ENCODE measurements around the gene WWC1.
A peak's percentile ranks its signal among the peaks of the same experiment; 100 is the strongest.

Gene WWC1

DNA sequence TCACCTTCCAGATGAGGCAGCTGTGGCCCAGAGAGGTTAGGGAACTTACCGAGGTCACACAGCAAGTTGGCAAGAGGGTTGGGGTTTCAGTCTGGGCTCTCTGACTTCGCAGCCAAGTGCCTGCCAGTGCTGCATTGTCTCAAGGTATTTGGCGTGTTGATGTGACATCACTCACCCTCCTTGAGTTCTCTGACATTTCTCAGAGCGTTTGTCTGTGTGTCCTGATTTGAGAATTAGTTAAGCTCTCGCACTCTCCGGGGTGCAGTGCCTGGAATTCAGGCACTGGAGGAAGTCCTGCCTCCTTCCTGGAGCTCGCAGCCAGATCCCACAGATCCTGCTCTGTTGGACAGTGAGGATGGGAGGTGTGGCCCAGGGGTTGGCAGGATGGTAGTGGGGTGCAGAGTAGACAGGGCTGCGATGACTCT lies 25.7 kb downstream of the WWC1 start:
- Histone ChIP-seq H3K4me1 (ENCODE audit: control insufficient read depth in 1 of 2, insufficient read depth in 2 of 2, low read length in 2 of 2) (peaks cover 46 to 52% of the 10 kb centered on the region in 2 donors), H3K9ac (ENCODE audit: low read depth in 1 of 2, low read length in 2 of 2) (no peak overlapping the region), H3K27me3 (ENCODE audit: control insufficient read depth in 1 of 2, insufficient read depth in 2 of 2, low read length in 2 of 2) (no peaks in the 10 kb centered on the region), H3K9me3 (ENCODE audit: control insufficient read depth in 1 of 2, low read length in 2 of 2) (no peaks in the 10 kb centered on the region), H3K36me3 (ENCODE audit: control insufficient read depth in 1 of 2, insufficient read depth in 2 of 2, low read length in 2 of 2) (no peaks in the 10 kb centered on the region), H3K4me3 (ENCODE audit: low read depth in 1 of 2, low read length in 2 of 2) (no peak overlapping the region), H3K27ac (ENCODE audit: low read depth, low read length) (peak overlapping the region; percentile 6)

DNA sequence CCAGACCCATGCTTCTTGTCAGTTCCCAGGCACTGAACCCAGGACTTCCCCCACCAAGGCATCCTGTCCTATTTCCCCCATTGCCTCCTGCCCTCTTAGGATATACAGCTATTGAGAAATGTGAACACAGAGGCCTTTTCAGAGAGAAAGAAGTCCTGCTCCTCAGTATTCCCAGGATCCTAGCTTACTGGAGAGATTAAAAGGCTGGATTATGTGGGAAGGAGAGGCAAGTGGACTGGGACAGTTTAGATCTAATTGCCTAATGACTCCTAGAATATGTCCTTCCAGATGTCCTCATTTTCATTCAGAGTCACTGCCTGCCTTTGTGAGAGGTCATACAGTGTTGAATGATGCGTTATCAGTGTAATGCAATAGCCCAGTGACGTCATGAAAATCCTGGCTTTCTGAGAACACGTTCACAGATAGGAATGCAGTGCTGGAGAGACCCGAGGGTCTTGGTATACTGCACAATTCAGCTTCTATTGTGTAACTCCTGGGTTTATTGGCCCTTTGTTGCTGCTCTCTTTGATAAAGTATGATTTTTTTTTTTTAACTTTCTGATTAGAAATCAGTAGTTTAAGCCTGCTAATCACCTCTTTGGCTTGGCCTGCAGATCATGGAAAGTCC lies 26.2 kb downstream of the WWC1 start:
- Histone ChIP-seq H3K9ac (ENCODE audit: low read depth in 1 of 2, low read length in 2 of 2) (no peak overlapping the region), H3K4me3 (ENCODE audit: low read depth in 1 of 2, low read length in 2 of 2) (no peak overlapping the region), H3K27me3 (ENCODE audit: control insufficient read depth in 1 of 2, insufficient read depth in 2 of 2, low read length in 2 of 2) (no peaks in the 10 kb centered on the region), H3K36me3 (ENCODE audit: control insufficient read depth in 1 of 2, insufficient read depth in 2 of 2, low read length in 2 of 2) (no peaks in the 10 kb centered on the region), H3K4me1 (ENCODE audit: control insufficient read depth in 1 of 2, insufficient read depth in 2 of 2, low read length in 2 of 2) (peaks cover 41 to 48% of the 10 kb centered on the region in 2 donors), H3K9me3 (ENCODE audit: control insufficient read depth in 1 of 2, low read length in 2 of 2) (no peaks in the 10 kb centered on the region), H3K27ac (ENCODE audit: low read depth, low read length) (peak overlapping the region; percentile 6)

GRCh38 chr5:168318240-168318639 lies 26.8 kb downstream of the WWC1 start:
- no peaks in the 10 kb centered on the region for H3K27me3 ChIP-seq (ENCODE audit: control insufficient read depth in 1 of 2, insufficient read depth in 2 of 2, low read length in 2 of 2)
- H3K9ac ChIP-seq (ENCODE audit: low read depth in 1 of 2, low read length in 2 of 2) = no peak overlapping the region
- no peak overlapping the region for H3K4me3 ChIP-seq (ENCODE audit: low read depth in 1 of 2, low read length in 2 of 2)
- H3K27ac ChIP-seq (ENCODE audit: low read depth, low read length) = no peak overlapping the region
- H3K36me3 ChIP-seq (ENCODE audit: control insufficient read depth in 1 of 2, insufficient read depth in 2 of 2, low read length in 2 of 2) = no peaks in the 10 kb centered on the region
- H3K9me3 ChIP-seq (ENCODE audit: control insufficient read depth in 1 of 2, low read length in 2 of 2) = no peaks in the 10 kb centered on the region
- H3K4me1 ChIP-seq (ENCODE audit: control insufficient read depth in 1 of 2, insufficient read depth in 2 of 2, low read length in 2 of 2) = peaks cover 38 to 43% of the 10 kb centered on the region in 2 donors

- no peak overlapping the region for H3K4me3 ChIP-seq (ENCODE audit: low read depth in 1 of 2, low read length in 2 of 2)
- H3K9ac ChIP-seq (ENCODE audit: low read depth in 1 of 2, low read length in 2 of 2) = no peak overlapping the region
- H3K36me3 ChIP-seq (ENCODE audit: control insufficient read depth in 1 of 2, insufficient read depth in 2 of 2, low read length in 2 of 2) = no peaks in the 10 kb centered on the region
- no peak overlapping the region for H3K27ac ChIP-seq (ENCODE audit: low read depth, low read length)
- H3K4me1 ChIP-seq (ENCODE audit: control insufficient read depth in 1 of 2, insufficient read depth in 2 of 2, low read length in 2 of 2) = peaks cover 28 to 34% of the 10 kb centered on the region in 2 donors
- no peaks in the 10 kb centered on the region for H3K27me3 ChIP-seq (ENCODE audit: control insufficient read depth in 1 of 2, insufficient read depth in 2 of 2, low read length in 2 of 2)
- no peaks in the 10 kb centered on the region for H3K9me3 ChIP-seq (ENCODE audit: control insufficient read depth in 1 of 2, low read length in 2 of 2)
These were observed 28.3 kb downstream of the WWC1 start for GRCh38 chr5:168319774-168320173.

GRCh38 chr5:168320805-168321204 lies 29.4 kb downstream of the WWC1 start:
- H3K36me3 ChIP-seq (ENCODE audit: control insufficient read depth in 1 of 2, insufficient read depth in 2 of 2, low read length in 2 of 2) = no peaks in the 10 kb centered on the region
- no peak overlapping the region for H3K27ac ChIP-seq (ENCODE audit: low read depth, low read length)

GRCh38 chr5:168324859-168325630 lies 33.6 kb downstream of the WWC1 start:
- peaks cover 24% of the 10 kb centered on the region in 2 donors for H3K4me1 ChIP-seq (ENCODE audit: control insufficient read depth in 1 of 2, insufficient read depth in 2 of 2, low read length in 2 of 2)
- no peaks in the 10 kb centered on the region for H3K36me3 ChIP-seq (ENCODE audit: control insufficient read depth in 1 of 2, insufficient read depth in 2 of 2, low read length in 2 of 2)
- no peak overlapping the region for H3K4me3 ChIP-seq (ENCODE audit: low read depth in 1 of 2, low read length in 2 of 2)
- peak overlapping the region; percentile 26 for H3K27ac ChIP-seq (ENCODE audit: low read depth, low read length)
- no peaks in the 10 kb centered on the region for H3K9me3 ChIP-seq (ENCODE audit: control insufficient read depth in 1 of 2, low read length in 2 of 2)
- no peak overlapping the region for H3K9ac ChIP-seq (ENCODE audit: low read depth in 1 of 2, low read length in 2 of 2)
- no peaks in the 10 kb centered on the region for H3K27me3 ChIP-seq (ENCODE audit: control insufficient read depth in 1 of 2, insufficient read depth in 2 of 2, low read length in 2 of 2)

More at GRCh38 chr5:168320805-168321204, 29.4 kb downstream of the WWC1 start:
- Histone ChIP-seq H3K27me3 (ENCODE audit: control insufficient read depth in 1 of 2, insufficient read depth in 2 of 2, low read length in 2 of 2) (no peaks in the 10 kb centered on the region), H3K9ac (ENCODE audit: low read depth in 1 of 2, low read length in 2 of 2) (no peak overlapping the region), H3K9me3 (ENCODE audit: control insufficient read depth in 1 of 2, low read length in 2 of 2) (no peaks in the 10 kb centered on the region), H3K4me3 (ENCODE audit: low read depth in 1 of 2, low read length in 2 of 2) (no peak overlapping the region), H3K4me1 (ENCODE audit: control insufficient read depth in 1 of 2, insufficient read depth in 2 of 2, low read length in 2 of 2) (peaks cover 26 to 29% of the 10 kb centered on the region in 2 donors)

DNA sequence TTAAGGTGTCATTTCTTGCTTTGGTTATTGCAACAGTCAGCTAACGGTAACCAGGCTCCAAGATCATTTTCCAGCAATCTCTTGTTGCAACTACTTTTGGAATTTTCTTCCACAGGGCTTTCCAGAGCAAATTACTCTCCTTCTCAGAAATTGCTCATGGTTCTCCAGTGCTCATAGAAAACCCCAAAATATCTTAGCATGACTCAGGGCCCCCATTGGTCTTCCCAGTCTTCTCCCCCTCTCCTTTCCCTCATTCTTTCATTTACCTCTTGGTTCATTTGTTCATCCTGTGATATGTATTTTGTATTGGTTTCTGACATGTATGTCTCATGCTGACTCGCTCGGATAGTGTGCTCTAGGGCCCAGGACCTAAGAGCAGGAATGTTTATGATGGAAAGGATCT lies 35.6 kb downstream of the WWC1 start:
- no peaks in the 10 kb centered on the region for H3K9me3 ChIP-seq (ENCODE audit: control insufficient read depth in 1 of 2, low read length in 2 of 2)
- H3K4me1 ChIP-seq (ENCODE audit: control insufficient read depth in 1 of 2, insufficient read depth in 2 of 2, low read length in 2 of 2) = peaks cover 24 to 28% of the 10 kb centered on the region in 2 donors
- H3K9ac ChIP-seq (ENCODE audit: low read depth in 1 of 2, low read length in 2 of 2) = no peak overlapping the region
- H3K27me3 ChIP-seq (ENCODE audit: control insufficient read depth in 1 of 2, insufficient read depth in 2 of 2, low read length in 2 of 2) = no peaks in the 10 kb centered on the region
- H3K36me3 ChIP-seq (ENCODE audit: control insufficient read depth in 1 of 2, insufficient read depth in 2 of 2, low read length in 2 of 2) = no peaks in the 10 kb centered on the region
- H3K27ac ChIP-seq (ENCODE audit: low read depth, low read length) = no peak overlapping the region
- H3K4me3 ChIP-seq (ENCODE audit: low read depth in 1 of 2, low read length in 2 of 2) = no peak overlapping the region

DNA sequence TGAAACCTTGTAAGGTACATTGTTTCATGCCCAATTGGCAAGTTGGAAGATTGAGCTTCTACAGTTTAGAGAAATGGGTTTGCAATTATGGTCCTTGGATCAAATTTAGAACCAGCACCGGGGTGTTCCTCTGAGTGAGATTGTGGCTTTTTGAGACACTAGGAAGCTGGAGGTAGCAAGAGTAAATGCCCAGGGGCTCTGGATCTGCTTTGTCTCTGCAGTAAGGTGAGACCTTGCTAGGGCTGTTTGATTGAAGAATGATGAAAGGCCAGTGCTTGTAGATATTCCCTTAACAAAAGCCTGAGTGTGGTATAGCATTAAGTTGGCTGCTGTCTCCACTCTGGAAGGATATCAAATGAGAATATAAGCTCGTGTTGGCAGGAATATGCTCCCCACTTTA lies 36.0 kb downstream of the WWC1 start:
- no peak overlapping the region for H3K4me3 ChIP-seq (ENCODE audit: low read depth in 1 of 2, low read length in 2 of 2)
- no peaks in the 10 kb centered on the region for H3K27me3 ChIP-seq (ENCODE audit: control insufficient read depth in 1 of 2, insufficient read depth in 2 of 2, low read length in 2 of 2)
- H3K9me3 ChIP-seq (ENCODE audit: control insufficient read depth in 1 of 2, low read length in 2 of 2) = no peaks in the 10 kb centered on the region
- no peaks in the 10 kb centered on the region for H3K36me3 ChIP-seq (ENCODE audit: control insufficient read depth in 1 of 2, insufficient read depth in 2 of 2, low read length in 2 of 2)
- peaks cover 24 to 28% of the 10 kb centered on the region in 2 donors for H3K4me1 ChIP-seq (ENCODE audit: control insufficient read depth in 1 of 2, insufficient read depth in 2 of 2, low read length in 2 of 2)
- H3K27ac ChIP-seq (ENCODE audit: low read depth, low read length) = no peak overlapping the region
- no peak overlapping the region for H3K9ac ChIP-seq (ENCODE audit: low read depth in 1 of 2, low read length in 2 of 2)

DNA sequence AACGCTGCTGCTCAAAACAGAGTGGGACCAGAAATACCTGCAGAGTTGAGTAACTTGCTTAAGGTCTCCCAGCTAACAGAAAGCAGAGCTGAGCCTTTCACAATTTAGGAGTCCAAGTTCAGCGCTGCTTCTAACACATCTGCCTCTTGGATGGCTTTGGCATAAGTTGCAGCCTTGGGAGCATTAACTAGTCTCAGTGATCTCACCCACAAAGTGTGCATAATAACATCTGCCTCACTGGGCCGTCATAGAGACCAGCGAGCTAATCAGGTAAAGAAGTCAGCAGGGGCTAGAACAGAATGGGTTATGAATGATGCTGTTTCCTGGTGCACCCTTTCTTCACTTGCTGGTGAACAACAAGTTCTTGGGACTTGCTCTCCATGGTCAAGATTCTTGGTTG lies 36.5 kb downstream of the WWC1 start:
- Histone ChIP-seq H3K27me3 (ENCODE audit: control insufficient read depth in 1 of 2, insufficient read depth in 2 of 2, low read length in 2 of 2) (no peaks in the 10 kb centered on the region), H3K9me3 (ENCODE audit: control insufficient read depth in 1 of 2, low read length in 2 of 2) (no peaks in the 10 kb centered on the region), H3K9ac (ENCODE audit: low read depth in 1 of 2, low read length in 2 of 2) (no peak overlapping the region), H3K36me3 (ENCODE audit: control insufficient read depth in 1 of 2, insufficient read depth in 2 of 2, low read length in 2 of 2) (no peaks in the 10 kb centered on the region), H3K27ac (ENCODE audit: low read depth, low read length) (no peak overlapping the region), H3K4me3 (ENCODE audit: low read depth in 1 of 2, low read length in 2 of 2) (peak overlapping the region in 1 of 2 donors; percentile 1), H3K4me1 (ENCODE audit: control insufficient read depth in 1 of 2, insufficient read depth in 2 of 2, low read length in 2 of 2) (peaks cover 24 to 28% of the 10 kb centered on the region in 2 donors)

DNA sequence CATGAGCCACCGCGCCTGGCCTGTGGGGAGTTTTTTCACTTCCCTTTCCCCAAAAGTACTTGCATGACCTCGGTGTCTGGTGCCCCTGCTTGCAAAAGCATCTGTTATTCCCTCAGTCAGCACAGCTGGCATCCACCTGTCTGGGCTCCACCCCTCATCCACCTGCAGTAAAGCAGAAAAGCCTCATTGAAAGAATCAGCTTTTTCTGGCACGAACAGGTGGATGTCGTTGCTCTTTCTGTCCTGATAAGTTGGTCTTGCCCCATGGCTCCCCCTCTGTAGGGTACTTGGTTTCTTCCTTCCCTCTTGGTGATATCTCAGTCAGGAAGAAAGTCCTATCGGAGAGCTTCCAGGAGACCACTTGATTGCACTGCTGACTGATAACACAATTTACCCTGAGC lies 37.4 kb downstream of the WWC1 start:
- no peak overlapping the region for H3K9ac ChIP-seq (ENCODE audit: low read depth in 1 of 2, low read length in 2 of 2)
- no peaks in the 10 kb centered on the region for H3K9me3 ChIP-seq (ENCODE audit: control insufficient read depth in 1 of 2, low read length in 2 of 2)
- H3K4me3 ChIP-seq (ENCODE audit: low read depth in 1 of 2, low read length in 2 of 2) = peak overlapping the region in 1 of 2 donors; percentile 30
- H3K4me1 ChIP-seq (ENCODE audit: control insufficient read depth in 1 of 2, insufficient read depth in 2 of 2, low read length in 2 of 2) = peaks cover 24 to 28% of the 10 kb centered on the region in 2 donors
- H3K27ac ChIP-seq (ENCODE audit: low read depth, low read length) = no peak overlapping the region
- no peaks in the 10 kb centered on the region for H3K27me3 ChIP-seq (ENCODE audit: control insufficient read depth in 1 of 2, insufficient read depth in 2 of 2, low read length in 2 of 2)
- H3K36me3 ChIP-seq (ENCODE audit: control insufficient read depth in 1 of 2, insufficient read depth in 2 of 2, low read length in 2 of 2) = no peaks in the 10 kb centered on the region

Data from duodenal mucosa (tissue), 2 donors.